ENCODE data around the gene PTGIS.

PTGIS gene

GRCh38 chr20:49595811-49596561 is 28.0 kb upstream of the PTGIS start:
- DNase-seq = no peak

- no peak for DNase-seq
These were observed 27.4 kb upstream of the PTGIS start for GRCh38 chr20:49595346-49595745.

- no peak for DNase-seq
These were observed 27.0 kb upstream of the PTGIS start for GRCh38 chr20:49594931-49595315.

GRCh38 chr20:49594143-49594930 is 26.4 kb upstream of the PTGIS start:
- no peak for DNase-seq

GRCh38 chr20:49593466-49594142 is 25.7 kb upstream of the PTGIS start:
- DNase-seq = no peak

GRCh38 chr20:49592120-49592519 is 24.2 kb upstream of the PTGIS start:
- DNase-seq = no peak

- DNase-seq = no peak
These were observed 23.4 kb upstream of the PTGIS start for GRCh38 chr20:49591217-49591865.

- peak; percentile 28 for DNase-seq
These were observed 22.5 kb upstream of the PTGIS start for GRCh38 chr20:49590163-49591017.

GRCh38 chr20:49589747-49590146 is 21.8 kb upstream of the PTGIS start:
- DNase-seq = no peak

- no peak for DNase-seq
These were observed 19.2 kb upstream of the PTGIS start for GRCh38 chr20:49587111-49587570.

GRCh38 chr20:49585585-49586245 is 17.8 kb upstream of the PTGIS start:
- DNase-seq = no peak

GRCh38 chr20:49584418-49585382 is 16.8 kb upstream of the PTGIS start:
- no peak for DNase-seq

GRCh38 chr20:49583669-49584417 is 15.9 kb upstream of the PTGIS start:
- DNase-seq = peak; percentile 56

- no peak for DNase-seq
These were observed 15.4 kb upstream of the PTGIS start for GRCh38 chr20:49583343-49583668.

- no peak for DNase-seq
These were observed 14.7 kb upstream of the PTGIS start for GRCh38 chr20:49582413-49583334.

- no peak for DNase-seq
These were observed 13.5 kb upstream of the PTGIS start for GRCh38 chr20:49581482-49581881.

- no peak for DNase-seq
These were observed 12.9 kb upstream of the PTGIS start for GRCh38 chr20:49580813-49581174.

Measured in CD4-positive, alpha-beta T cell treated with Interleukin-15 for 1 hour (primary cell).